ENCODE measurements around the gene SERPINA1.
"Not testable (repeated sequence)": the region's sequence is repeated elsewhere in the genome, so short reads cannot be mapped to it uniquely, and the experiment has no call there.

SERPINA1 gene

DNA sequence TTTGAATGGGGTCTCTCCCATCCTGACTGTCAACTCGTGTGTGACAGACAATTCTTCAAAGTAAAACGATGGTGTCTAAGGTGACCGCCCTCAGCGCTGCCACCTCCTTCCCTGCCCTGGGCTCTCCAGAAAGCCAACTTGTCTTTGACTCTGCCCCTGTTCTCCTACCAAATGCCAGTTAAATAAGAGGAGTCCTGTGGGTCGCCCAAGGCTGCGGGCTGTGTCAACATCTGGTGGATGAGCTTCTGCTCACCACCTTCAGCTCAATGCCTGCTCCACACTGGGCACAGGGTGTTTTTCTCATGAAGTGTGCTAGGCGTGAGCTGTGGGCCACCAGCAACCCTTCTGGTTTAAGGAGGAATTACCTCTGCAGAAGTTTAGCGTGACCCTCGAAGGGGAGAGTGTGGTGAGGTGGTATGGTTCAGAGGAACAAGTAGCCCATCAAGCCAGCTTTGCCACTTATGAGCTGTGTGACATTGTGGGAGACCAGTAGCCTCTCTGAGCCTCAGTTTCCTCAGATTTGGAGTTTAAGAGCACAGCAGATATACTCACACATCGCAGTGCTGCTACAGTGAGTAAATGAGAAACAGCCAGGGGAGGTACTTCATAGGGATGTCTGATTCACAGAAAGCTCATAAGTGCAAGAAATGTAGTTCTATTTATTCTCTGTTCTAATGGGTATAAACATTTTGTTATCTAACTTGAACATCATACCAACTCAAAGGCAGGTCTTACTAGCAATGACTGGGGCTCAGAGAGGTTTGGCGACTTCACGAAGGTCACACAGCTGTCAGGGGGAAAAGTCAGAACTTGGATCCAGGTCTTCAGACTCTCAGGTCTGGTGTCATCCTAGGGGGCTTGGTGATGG, 12.1 kb downstream of the SERPINA1 start:
- TF ChIP-seq POU2F2 (IDR thresholded peaks at IDR 0.05; ENCODE audit: low read depth, low read length) (no peak), SPI1 (IDR thresholded peaks at IDR 0.05; ENCODE audit: low read depth, low read length) (no peak), POLR2A (IDR thresholded peaks at IDR 0.05; ENCODE audit: low read depth, low read length) (no peak), POLR2AphosphoS5 (IDR thresholded peaks at IDR 0.05; ENCODE audit: low read depth, low read length) (no peak), TAF1 (IDR thresholded peaks at IDR 0.05; ENCODE audit: low read depth, low read length) (no peak), PAX5 (IDR thresholded peaks at IDR 0.05; ENCODE audit: insufficient read depth, low read length, severe bottlenecking) (no peak)
- FAIRE-seq (no peak), DNase-seq (ENCODE audit: insufficient read length, low spot score) (no peak)

DNA sequence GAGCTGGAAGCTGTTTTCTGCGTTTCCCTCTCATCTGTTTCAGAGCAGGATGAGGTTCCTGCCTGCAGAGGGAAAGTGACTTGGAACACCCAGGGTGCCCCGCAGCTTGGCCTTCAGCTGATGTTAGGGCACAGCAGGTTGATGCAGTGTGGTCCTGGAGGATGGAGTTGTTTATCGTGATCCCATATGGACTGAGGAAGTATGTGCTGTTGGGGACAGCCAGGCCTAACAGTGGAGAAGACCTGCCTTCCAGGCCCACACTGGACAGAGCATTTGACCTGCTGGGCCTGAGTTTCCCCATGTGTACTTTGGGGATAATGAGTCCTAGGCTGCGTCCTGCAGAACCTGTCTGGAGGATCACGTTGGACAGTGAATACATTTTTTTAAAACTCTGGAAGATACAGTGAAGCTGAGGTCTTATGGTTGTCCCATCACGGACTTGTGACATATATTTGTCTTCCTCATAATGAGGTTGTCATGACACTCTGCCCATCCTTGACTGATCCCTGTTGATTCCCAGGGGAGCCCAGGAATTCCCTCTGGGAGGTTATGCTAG, 12.8 kb downstream of the SERPINA1 start:
- FAIRE-seq (no peak), DNase-seq (ENCODE audit: insufficient read length, low spot score) (no peak)
- no peak for TF ChIP-seq POLR2A (IDR thresholded peaks at IDR 0.05; ENCODE audit: low read depth, low read length)
- TF ChIP-seq TAF1 (IDR thresholded peaks at IDR 0.05; ENCODE audit: low read depth, low read length): no peak
- no peak for TF ChIP-seq POU2F2 (IDR thresholded peaks at IDR 0.05; ENCODE audit: low read depth, low read length)
- no peak for TF ChIP-seq PAX5 (IDR thresholded peaks at IDR 0.05; ENCODE audit: insufficient read depth, low read length, severe bottlenecking)
- no peak for TF ChIP-seq POLR2AphosphoS5 (IDR thresholded peaks at IDR 0.05; ENCODE audit: low read depth, low read length)
- TF ChIP-seq SPI1 (IDR thresholded peaks at IDR 0.05; ENCODE audit: low read depth, low read length): no peak

DNA sequence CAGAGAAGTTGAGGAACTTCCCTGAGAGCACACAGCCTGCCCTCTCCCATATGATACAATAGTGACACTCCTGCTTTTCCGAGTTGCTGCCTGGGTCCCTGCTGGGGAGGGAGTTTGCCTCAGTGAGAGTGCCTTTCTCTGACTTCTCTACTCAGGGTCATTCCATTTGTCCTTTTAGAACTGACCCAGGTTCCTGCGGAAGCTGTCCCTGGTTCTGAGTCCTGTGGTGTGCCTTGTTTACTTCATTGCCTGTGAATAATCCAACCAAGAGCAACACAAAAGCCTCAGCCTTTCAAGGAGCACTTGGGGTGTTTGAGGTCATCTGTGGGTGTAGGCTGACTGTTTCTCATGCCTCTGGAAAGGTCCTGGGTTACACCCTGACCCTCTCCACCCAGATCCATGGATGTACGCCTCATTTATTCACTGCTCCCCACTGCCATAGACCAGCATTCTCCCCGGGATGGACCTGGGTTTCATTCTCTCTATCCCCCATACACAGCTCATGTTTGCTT, 13.6 kb downstream of the SERPINA1 start:
- FAIRE-seq (no peak), DNase-seq (ENCODE audit: insufficient read length, low spot score) (no peak)
- TF ChIP-seq SPI1 (IDR thresholded peaks at IDR 0.05; ENCODE audit: low read depth, low read length): no peak

DNA sequence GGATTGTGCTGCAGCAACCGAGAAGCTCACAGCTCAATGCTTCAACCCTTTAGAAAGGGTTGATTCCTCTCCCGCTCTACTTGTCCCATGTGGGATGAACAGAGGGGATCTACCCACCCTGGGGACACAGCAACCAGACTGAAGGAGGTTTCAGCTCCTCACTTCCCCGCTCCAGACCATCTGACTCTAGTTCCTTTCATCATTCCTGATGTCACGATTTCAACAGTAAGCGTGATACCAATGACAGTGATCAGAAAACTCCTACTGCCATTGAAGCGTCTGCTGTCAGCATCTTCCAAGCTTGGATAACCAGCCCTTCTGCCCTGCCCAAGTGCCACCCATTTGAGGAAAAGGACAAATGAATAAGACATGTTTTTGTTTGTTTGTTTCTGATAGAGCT, 14.3 kb downstream of the SERPINA1 start:
- no peak for TF ChIP-seq POLR2A (IDR thresholded peaks at IDR 0.05; ENCODE audit: low read depth, low read length)
- no peak for TF ChIP-seq SPI1 (IDR thresholded peaks at IDR 0.05; ENCODE audit: low read depth, low read length)
- TF ChIP-seq POLR2AphosphoS5 (IDR thresholded peaks at IDR 0.05; ENCODE audit: low read depth, low read length): no peak
- TF ChIP-seq PAX5 (IDR thresholded peaks at IDR 0.05; ENCODE audit: insufficient read depth, low read length, severe bottlenecking): no peak
- no peak for FAIRE-seq
- DNase-seq (ENCODE audit: insufficient read length, low spot score): no peak

DNA sequence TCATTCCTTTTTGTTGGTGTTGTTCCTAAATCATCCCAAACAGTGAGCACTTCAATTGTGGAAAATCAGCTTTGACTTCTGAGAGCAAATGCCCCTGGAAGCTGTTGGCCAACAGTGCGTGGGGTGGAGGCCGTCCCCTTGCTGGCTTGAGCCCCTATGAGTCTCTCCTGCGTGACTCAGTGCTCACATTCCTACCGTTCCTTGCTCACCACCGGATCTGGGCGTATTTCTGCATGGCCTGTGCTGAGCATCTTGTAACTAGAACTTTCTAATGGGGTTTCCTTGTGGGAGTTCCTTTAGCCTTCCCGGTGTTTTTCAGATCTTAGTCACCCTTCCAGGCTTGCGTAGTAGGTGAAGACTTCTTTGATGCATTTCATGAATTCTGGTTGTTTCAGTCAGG, 14.7 kb downstream of the SERPINA1 start:
- no peak for DNase-seq (ENCODE audit: insufficient read length, low spot score)
- FAIRE-seq: no peak
- TF ChIP-seq POU2F2 (IDR thresholded peaks at IDR 0.05; ENCODE audit: low read depth, low read length) (no peak), SPI1 (IDR thresholded peaks at IDR 0.05; ENCODE audit: low read depth, low read length) (no peak), PAX5 (IDR thresholded peaks at IDR 0.05; ENCODE audit: insufficient read depth, low read length, severe bottlenecking) (no peak)

DNA sequence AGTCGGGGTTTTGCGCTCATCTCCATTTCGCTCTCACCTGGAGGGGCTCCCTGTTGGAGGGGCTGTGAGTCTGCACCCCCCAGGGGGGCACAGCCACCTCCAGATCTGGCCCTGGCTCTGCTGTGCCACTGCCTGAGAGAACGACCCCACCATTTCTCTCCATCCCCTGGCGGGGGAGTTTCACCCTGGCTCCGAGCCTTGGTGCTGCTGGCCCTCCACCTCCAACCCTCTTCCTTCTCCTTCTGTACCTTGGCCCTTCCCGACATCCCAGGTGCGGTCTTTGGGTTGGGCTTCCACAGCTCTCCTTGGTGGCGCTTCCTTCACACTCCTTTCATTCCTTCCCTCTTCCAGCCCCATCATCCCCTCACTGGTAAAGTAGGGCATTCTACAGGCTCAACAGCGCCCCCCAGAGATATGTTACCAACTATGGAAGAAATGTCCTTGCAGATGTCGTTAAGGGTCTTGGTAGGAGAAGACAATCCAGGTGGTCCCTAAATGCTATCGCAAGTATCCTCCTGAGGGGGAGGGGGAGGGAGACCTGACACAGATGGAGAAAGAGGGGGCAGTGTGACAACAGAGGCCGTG, 16.3 kb downstream of the SERPINA1 start:
- DNase-seq (ENCODE audit: insufficient read length, low spot score) (no peak), FAIRE-seq (no peak)
- TF ChIP-seq SPI1 (IDR thresholded peaks at IDR 0.05; ENCODE audit: low read depth, low read length): no peak
- no peak for TF ChIP-seq TAF1 (IDR thresholded peaks at IDR 0.05; ENCODE audit: low read depth, low read length)
- TF ChIP-seq POU2F2 (IDR thresholded peaks at IDR 0.05; ENCODE audit: low read depth, low read length): no peak

DNA sequence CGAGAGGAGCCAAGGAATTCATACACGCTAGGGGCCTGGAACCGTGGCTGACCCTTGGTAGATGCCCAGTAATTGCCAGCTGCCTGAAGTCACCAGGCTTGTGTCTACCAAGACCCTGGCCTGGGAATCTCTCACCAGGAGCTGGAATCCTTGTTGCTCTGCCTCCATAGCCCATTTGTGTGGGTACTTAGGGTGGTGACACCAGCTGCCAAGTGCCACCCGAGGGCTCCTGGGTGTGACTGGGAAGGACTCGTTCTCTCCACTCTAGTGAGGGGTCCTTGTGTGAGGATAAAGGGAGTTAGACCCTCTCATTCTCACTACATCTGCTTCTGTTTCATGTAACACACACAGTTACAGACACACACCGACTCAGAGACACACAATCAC, 17.9 kb downstream of the SERPINA1 start:
- TF ChIP-seq PAX5 (IDR thresholded peaks at IDR 0.05; ENCODE audit: insufficient read depth, low read length, severe bottlenecking): no peak
- no peak for TF ChIP-seq TAF1 (IDR thresholded peaks at IDR 0.05; ENCODE audit: low read depth, low read length)
- no peak for TF ChIP-seq POU2F2 (IDR thresholded peaks at IDR 0.05; ENCODE audit: low read depth, low read length)
- no peak for FAIRE-seq
- DNase-seq (ENCODE audit: insufficient read length, low spot score): no peak

DNA sequence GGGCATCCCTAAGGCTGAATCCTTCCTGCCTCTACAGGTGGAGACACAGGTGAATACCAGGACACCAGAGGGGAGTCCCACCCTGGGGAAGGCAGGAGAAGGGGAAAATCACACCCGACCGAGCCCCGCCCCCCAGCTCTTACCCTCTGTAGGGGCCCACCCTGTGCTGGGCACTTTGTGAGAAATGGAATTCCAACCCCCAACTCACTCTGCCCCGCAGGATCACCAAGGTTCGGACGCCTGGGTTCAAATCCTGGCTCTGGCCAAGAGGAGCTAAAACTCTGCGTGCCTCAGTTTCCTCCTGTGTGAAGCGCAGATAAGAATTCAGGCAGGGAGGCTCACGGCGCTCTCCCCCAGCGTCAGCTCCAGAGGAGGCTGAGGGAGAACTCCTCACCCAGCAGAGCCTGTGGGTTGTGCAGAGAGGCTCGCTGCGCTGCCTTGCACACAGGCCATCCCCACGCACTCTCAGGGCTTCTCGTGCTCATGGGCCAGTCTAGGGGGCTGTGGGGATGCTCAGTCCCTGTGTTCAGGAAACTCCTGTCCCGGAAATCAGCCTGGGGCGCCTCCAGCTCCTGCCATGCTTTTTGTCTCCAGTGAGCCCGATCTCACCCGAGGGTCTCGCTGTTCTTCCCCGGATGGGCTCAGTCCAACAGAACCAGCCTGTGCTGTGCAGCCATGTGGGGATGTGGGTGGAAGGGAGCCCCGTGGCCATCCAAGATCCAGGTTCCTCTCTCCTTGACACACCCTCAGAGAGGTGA, 18.5 kb downstream of the SERPINA1 start:
- not testable (repeated sequence) for FAIRE-seq; DNase-seq (ENCODE audit: insufficient read length, low spot score)

DNA sequence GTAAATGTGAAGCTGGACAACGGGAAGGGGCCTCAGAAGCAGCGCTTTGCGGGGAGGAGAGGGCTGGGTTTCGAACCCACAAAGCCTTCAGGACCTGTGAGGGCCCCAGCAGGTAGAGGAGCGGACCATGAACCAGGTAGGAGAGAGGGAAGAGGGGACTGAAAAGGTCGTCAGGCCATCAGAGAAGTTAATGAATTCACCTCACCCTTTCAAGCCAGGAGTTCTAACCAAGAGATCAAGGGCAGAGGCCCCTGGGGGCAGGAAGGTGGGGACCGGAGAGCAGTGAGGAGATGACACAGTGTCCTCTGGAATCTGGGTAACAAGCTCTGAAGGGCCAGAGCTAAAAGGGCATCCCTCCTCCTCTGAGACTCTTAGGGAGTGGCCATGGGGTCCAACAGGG, 19.4 kb downstream of the SERPINA1 start:
- no peak for FAIRE-seq
- no peak for DNase-seq (ENCODE audit: insufficient read length, low spot score)
- TF ChIP-seq POU2F2 (IDR thresholded peaks at IDR 0.05; ENCODE audit: low read depth, low read length) (no peak), POLR2AphosphoS5 (IDR thresholded peaks at IDR 0.05; ENCODE audit: low read depth, low read length) (no peak), PAX5 (IDR thresholded peaks at IDR 0.05; ENCODE audit: insufficient read depth, low read length, severe bottlenecking) (no peak)

DNA sequence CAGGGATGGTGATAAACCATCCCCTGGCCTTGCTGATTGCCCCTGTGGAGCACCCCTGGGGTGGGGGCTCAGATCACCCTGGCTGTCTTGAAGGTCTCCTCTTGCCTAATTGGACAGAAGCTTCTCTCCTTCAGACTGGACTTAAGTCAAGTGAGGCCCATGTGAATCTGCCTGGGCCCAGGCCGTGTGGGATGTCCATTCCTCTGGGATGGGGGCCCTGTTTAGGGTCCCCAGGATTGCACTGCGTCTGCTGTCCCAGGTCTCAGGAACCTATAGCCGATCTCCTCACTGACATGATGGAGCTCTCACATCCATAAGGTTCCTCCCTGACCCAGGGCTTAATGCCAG, 20.2 kb downstream of the SERPINA1 start:
- FAIRE-seq (no peak), DNase-seq (ENCODE audit: insufficient read length, low spot score) (no peak)
- TF ChIP-seq POLR2AphosphoS5 (IDR thresholded peaks at IDR 0.05; ENCODE audit: low read depth, low read length) (no peak), SPI1 (IDR thresholded peaks at IDR 0.05; ENCODE audit: low read depth, low read length) (no peak), POLR2A (IDR thresholded peaks at IDR 0.05; ENCODE audit: low read depth, low read length) (no peak), POU2F2 (IDR thresholded peaks at IDR 0.05; ENCODE audit: low read depth, low read length) (no peak), TAF1 (IDR thresholded peaks at IDR 0.05; ENCODE audit: low read depth, low read length) (no peak), PAX5 (IDR thresholded peaks at IDR 0.05; ENCODE audit: insufficient read depth, low read length, severe bottlenecking) (no peak)
